Central memory CD8-positive, alpha-beta T cell (primary cell): Measurements from ENCODE around the gene PTK6.

ENCODE experiments used
- ATAC-seq: fragments of 150-1000 bp; cut with Tn5 transposase; replicated peaks from 2 replicates; pipeline ENCODE4 v1.10.0; 2022; ENCODE audit warnings: mild to moderate bottlenecking, moderate FRiP score, moderate number of reproducible peaks; ENCODE audit not compliant: poor library complexity, severe bottlenecking; ENCODE audit errors: extremely low read depth
- DNase-seq, 2 donors: peaks; one replicate each; pipeline ENCODE4 v3.0.0; 2021; ENCODE audit warnings: low spot score in 2 of 2
- H3K27ac Mint-ChIP-seq: one replicate; pipeline ENCODE4 v1.8.0; 2022; ENCODE audit warnings: low read depth, mild to moderate bottlenecking, moderate library complexity, mixed read lengths
- H3K27me3 Mint-ChIP-seq: one replicate; pipeline ENCODE4 v1.8.0; 2022; ENCODE audit warnings: mixed read lengths
- H3K36me3 Mint-ChIP-seq: one replicate; pipeline ENCODE4 v1.8.0; 2022; ENCODE audit warnings: mild to moderate bottlenecking, moderate library complexity, mixed read lengths; ENCODE audit not compliant: insufficient read depth
- H3K4me1 Mint-ChIP-seq: one replicate; pipeline ENCODE4 v1.8.0; 2022; ENCODE audit warnings: mixed read lengths
- H3K4me3 Mint-ChIP-seq: one replicate; pipeline ENCODE4 v1.8.0; 2022; ENCODE audit warnings: mild to moderate bottlenecking, moderate library complexity, mixed read lengths
- H3K9me3 Mint-ChIP-seq: one replicate; pipeline ENCODE4 v1.8.0; 2022; ENCODE audit warnings: mixed read lengths

Gene PTK6

GRCh38 chr20:63497138-63497945 is 39.8 kb downstream of the PTK6 start:
- peaks cover 12% of the 10 kb centered on the region for H3K27me3 Mint-ChIP-seq
- ATAC-seq (no peak), DNase-seq (no peak)
- H3K27ac Mint-ChIP-seq, result no peak overlapping the region
- peaks cover 2% of the 10 kb centered on the region for H3K36me3 Mint-ChIP-seq
- H3K4me3 Mint-ChIP-seq, result peak overlapping the region; percentile 31
- no peaks in the 10 kb centered on the region for H3K9me3 Mint-ChIP-seq
- H3K4me1 Mint-ChIP-seq, result no peaks in the 10 kb centered on the region

- DNase-seq (no peak), ATAC-seq (no peak)
- Mint-ChIP-seq H3K27ac (no peak overlapping the region), H3K4me3 (peak overlapping the region; percentile 25), H3K27me3 (peaks cover 12% of the 10 kb centered on the region), H3K36me3 (peaks cover 2% of the 10 kb centered on the region), H3K9me3 (no peaks in the 10 kb centered on the region), H3K4me1 (no peaks in the 10 kb centered on the region)
Measured at GRCh38 chr20:63496596-63497120, 40.5 kb downstream of the PTK6 start.

GRCh38 chr20:63495741-63496595 is 41.2 kb downstream of the PTK6 start:
- H3K4me3 Mint-ChIP-seq, result peak overlapping the region; percentile 25

GRCh38 chr20:63495167-63495720 is 41.9 kb downstream of the PTK6 start:
- Mint-ChIP-seq H3K4me1 (no peaks in the 10 kb centered on the region), H3K4me3 (no peak overlapping the region), H3K9me3 (no peaks in the 10 kb centered on the region), H3K36me3 (peaks cover 2% of the 10 kb centered on the region), H3K27me3 (peaks cover 14% of the 10 kb centered on the region), H3K27ac (no peak overlapping the region)
- DNase-seq (no peak), ATAC-seq (no peak)

More at GRCh38 chr20:63495741-63496595, 41.2 kb downstream of the PTK6 start:
- H3K27ac Mint-ChIP-seq, result no peak overlapping the region
- H3K27me3 Mint-ChIP-seq, result peaks cover 12% of the 10 kb centered on the region
- peak; percentile 38 to 69 for DNase-seq
- peak; percentile 57 for ATAC-seq
- H3K9me3 Mint-ChIP-seq, result no peaks in the 10 kb centered on the region
- H3K4me1 Mint-ChIP-seq, result no peaks in the 10 kb centered on the region
- peaks cover 2% of the 10 kb centered on the region for H3K36me3 Mint-ChIP-seq

- H3K4me3 Mint-ChIP-seq, result no peak overlapping the region
- no peaks in the 10 kb centered on the region for H3K9me3 Mint-ChIP-seq
- DNase-seq (no peak), ATAC-seq (no peak)
- H3K27me3 Mint-ChIP-seq, result peaks cover 21% of the 10 kb centered on the region
- H3K27ac Mint-ChIP-seq, result no peak overlapping the region
- no peaks in the 10 kb centered on the region for H3K4me1 Mint-ChIP-seq
- H3K36me3 Mint-ChIP-seq, result peaks cover 1% of the 10 kb centered on the region
Measured at GRCh38 chr20:63494420-63495166, 42.6 kb downstream of the PTK6 start.

GRCh38 chr20:63494084-63494419 is 43.1 kb downstream of the PTK6 start:
- Mint-ChIP-seq H3K27me3 (peaks cover 24% of the 10 kb centered on the region), H3K36me3 (peaks cover 1% of the 10 kb centered on the region)

GRCh38 chr20:63493563-63494020 is 43.6 kb downstream of the PTK6 start:
- H3K4me1 Mint-ChIP-seq, result no peaks in the 10 kb centered on the region
- H3K9me3 Mint-ChIP-seq, result no peaks in the 10 kb centered on the region
- ATAC-seq, result no peak

More at GRCh38 chr20:63494084-63494419, 43.1 kb downstream of the PTK6 start:
- H3K27ac Mint-ChIP-seq, result no peak overlapping the region
- H3K9me3 Mint-ChIP-seq, result no peaks in the 10 kb centered on the region
- H3K4me3 Mint-ChIP-seq, result no peak overlapping the region
- no peaks in the 10 kb centered on the region for H3K4me1 Mint-ChIP-seq
- DNase-seq (no peak), ATAC-seq (no peak)

GRCh38 chr20:63492982-63493381 is 44.2 kb downstream of the PTK6 start:
- Mint-ChIP-seq H3K4me3 (no peak overlapping the region), H3K27me3 (peaks cover 24% of the 10 kb centered on the region), H3K36me3 (no peaks in the 10 kb centered on the region), H3K9me3 (no peaks in the 10 kb centered on the region), H3K27ac (no peak overlapping the region), H3K4me1 (no peaks in the 10 kb centered on the region)
- DNase-seq (no peak), ATAC-seq (no peak)

More at GRCh38 chr20:63493563-63494020, 43.6 kb downstream of the PTK6 start:
- peaks cover 1% of the 10 kb centered on the region for H3K36me3 Mint-ChIP-seq
- no peak overlapping the region for H3K4me3 Mint-ChIP-seq
- H3K27ac Mint-ChIP-seq, result no peak overlapping the region
- no peak for DNase-seq
- peaks cover 24% of the 10 kb centered on the region for H3K27me3 Mint-ChIP-seq

- ATAC-seq (no peak), DNase-seq (no peak)
- Mint-ChIP-seq H3K9me3 (no peaks in the 10 kb centered on the region), H3K36me3 (no peaks in the 10 kb centered on the region), H3K4me1 (no peaks in the 10 kb centered on the region), H3K27me3 (peaks cover 19% of the 10 kb centered on the region), H3K27ac (no peak overlapping the region), H3K4me3 (no peak overlapping the region)
Measured at GRCh38 chr20:63492518-63492917, 44.7 kb downstream of the PTK6 start.

GRCh38 chr20:63491635-63492230 is 45.4 kb downstream of the PTK6 start:
- DNase-seq (no peak), ATAC-seq (no peak)
- no peak overlapping the region for H3K4me3 Mint-ChIP-seq

GRCh38 chr20:63491078-63491477 is 46.1 kb downstream of the PTK6 start:
- H3K9me3 Mint-ChIP-seq, result no peaks in the 10 kb centered on the region
- H3K27me3 Mint-ChIP-seq, result peaks cover 18% of the 10 kb centered on the region
- no peaks in the 10 kb centered on the region for H3K36me3 Mint-ChIP-seq
- no peak for DNase-seq
- H3K4me1 Mint-ChIP-seq, result no peaks in the 10 kb centered on the region
- no peak overlapping the region for H3K4me3 Mint-ChIP-seq
- no peak for ATAC-seq
- H3K27ac Mint-ChIP-seq, result no peak overlapping the region

More at GRCh38 chr20:63491635-63492230, 45.4 kb downstream of the PTK6 start:
- H3K36me3 Mint-ChIP-seq, result no peaks in the 10 kb centered on the region
- peaks cover 12% of the 10 kb centered on the region for H3K27me3 Mint-ChIP-seq
- H3K4me1 Mint-ChIP-seq, result no peaks in the 10 kb centered on the region
- no peak overlapping the region for H3K27ac Mint-ChIP-seq
- H3K9me3 Mint-ChIP-seq, result no peaks in the 10 kb centered on the region
